HepG2 (cell line): ENCODE data around the gene DHRS11. TPM values are rescaled to one million over a fixed set of nuclear protein-coding genes. Genes with fewer than 3 reads are reported as not detected.

ENCODE experiments used
- CCDC6 ChIP-seq: sonication (generic); formaldehyde crosslinking; IDR thresholded peaks from 2 replicates; pipeline ENCODE4 v1.8.1; 2022; ENCODE audit warnings: mild to moderate bottlenecking, missing genetic modification reagents, moderate library complexity
- DNMT3B ChIP-seq: conservative IDR thresholded peaks from 2 replicates; pipeline ENCODE4 v1.6.1; 2016; ENCODE audit warnings: missing biosample characterization, control low read depth
- DR1 ChIP-seq: sonication (generic); formaldehyde crosslinking; IDR thresholded peaks from 2 replicates; pipeline ENCODE4 v1.8.0; 2021; ENCODE audit warnings: mild to moderate bottlenecking, missing genetic modification reagents, inconsistent platforms
- E2F1 ChIP-seq: sonication (generic); formaldehyde crosslinking; IDR thresholded peaks from 2 replicates; pipeline ENCODE4 v1.5.0; 2020; ENCODE audit warnings: missing genetic modification reagents
- GZF1 ChIP-seq: sonication (generic); formaldehyde crosslinking; IDR thresholded peaks from 2 replicates; pipeline ENCODE4 v1.5.1; 2020; ENCODE audit warnings: mild to moderate bottlenecking, missing genetic modification reagents
- HNF1B ChIP-seq: sonication (generic); formaldehyde crosslinking; IDR thresholded peaks from 2 replicates; pipeline ENCODE4 v1.5.1; 2020; ENCODE audit warnings: mild to moderate bottlenecking, moderate library complexity, missing genetic modification reagents
- IKZF4 ChIP-seq: sonication (generic); formaldehyde crosslinking; IDR thresholded peaks from 2 replicates; pipeline ENCODE4 v1.5.1; 2020; ENCODE audit warnings: borderline replicate concordance, mild to moderate bottlenecking, low read depth, missing genetic modification reagents; ENCODE audit errors: not compliant biosample characterization
- KAT2B ChIP-seq: fragments of 150-350 bp; IDR thresholded peaks from 2 replicates; pipeline ENCODE4 v1.6.1; 2014; ENCODE audit warnings: low read depth, low read length, borderline replicate concordance
- PAX8 ChIP-seq: sonication (generic); formaldehyde crosslinking; IDR thresholded peaks from 2 replicates; pipeline ENCODE4 v1.8.0; 2022; ENCODE audit warnings: mild to moderate bottlenecking, missing genetic modification reagents, borderline replicate concordance
- SETDB1 ChIP-seq: sonication (generic); formaldehyde crosslinking; IDR thresholded peaks from 2 replicates; pipeline ENCODE4 v1.5.1; 2020; ENCODE audit warnings: missing genetic modification reagents, mild to moderate bottlenecking, borderline replicate concordance
- XRCC5 ChIP-seq: fragments of 200-400 bp; formaldehyde crosslinking; optimal IDR thresholded peaks from 2 replicates; pipeline ENCODE3; 2017; ENCODE audit warnings: mild to moderate bottlenecking, low read length
- ZBTB1 ChIP-seq: sonication (generic); formaldehyde crosslinking; IDR thresholded peaks from 2 replicates; pipeline ENCODE4 v1.4.0; 2020; ENCODE audit warnings: missing genetic modification reagents, borderline replicate concordance
- ZBTB7A ChIP-seq: sonication (generic); formaldehyde crosslinking; IDR thresholded peaks from 2 replicates; pipeline ENCODE4 v1.8.0; 2022; ENCODE audit warnings: mild to moderate bottlenecking, missing genetic modification reagents
- ZBTB7B ChIP-seq: sonication (generic); formaldehyde crosslinking; IDR thresholded peaks from 2 replicates; pipeline ENCODE4 v1.4.0; 2020; ENCODE audit warnings: missing genetic modification reagents
- ZMYM4 ChIP-seq: sonication (generic); formaldehyde crosslinking; IDR thresholded peaks from 2 replicates; pipeline ENCODE4 v1.8.1; 2023; ENCODE audit warnings: mild to moderate bottlenecking, missing genetic modification reagents
- ZNF383 ChIP-seq: sonication (generic); formaldehyde crosslinking; IDR thresholded peaks from 2 replicates; pipeline ENCODE4 v1.4.0; 2020; ENCODE audit warnings: missing genetic modification reagents, mild to moderate bottlenecking, borderline replicate concordance
- ZNF678 ChIP-seq: sonication (generic); formaldehyde crosslinking; IDR thresholded peaks from 2 replicates; pipeline ENCODE4 v1.4.0; 2020; ENCODE audit warnings: mild to moderate bottlenecking, missing genetic modification reagents
- ZNF687 ChIP-seq: sonication (generic); formaldehyde crosslinking; IDR thresholded peaks from 2 replicates; pipeline ENCODE4 v1.5.1; 2020; ENCODE audit warnings: mild to moderate bottlenecking, missing genetic modification reagents, moderate library complexity
- ZNF800 ChIP-seq: sonication (generic); formaldehyde crosslinking; IDR thresholded peaks from 2 replicates; pipeline ENCODE4 v1.4.0; 2020; ENCODE audit warnings: missing genetic modification reagents
- polyA plus RNA-seq, 8 experiments: library from polyadenylated mRNA; depleted of rRNA in 3 of 8; stranded (reverse) in 7 of 8; unstranded in 1 of 8; fragments of >200 nt; fragmentation: Illumina TruSeq in 4 of 8; extraction: Trizol in 4 of 8; gene quantifications; 2 replicates each; pipeline versions ENCODE4 v1.2.1 to v1.2.3, GENCODE V29; 2011 to 2016; ENCODE audit warnings: low read depth in 4 of 8, missing spikeins in 1 of 8, mixed read lengths in 1 of 8; ENCODE audit not compliant: insufficient read depth in 1 of 8
- total RNA-seq, 5 experiments: library from RNA; depleted of rRNA; stranded (reverse); fragments of >200 nt; fragmentation: Illumina TruSeq; extraction: Trizol; gene quantifications; 2 replicates each; pipeline ENCODE4 v1.2.3, GENCODE V29; 2016; ENCODE audit warnings: low read depth in 1 of 5

Gene DHRS11
- total and polyA plus RNA-seq, 2 of the 13 experiments (the other 11 are each of a cell fraction or from before 2014, with no cell fraction given): 28.4 to 41.9 TPM

- TF ChIP-seq ZBTB7B (CRISPR knock-in tag) (peak; percentile 88), ZNF383 (CRISPR knock-in tag) (no peak), ZMYM4 (CRISPR knock-in tag) (no peak; the same call in none of the 2 replicates), E2F1 (CRISPR knock-in tag) (peak; percentile 78), DNMT3B (CRISPR knock-in tag) (0 out of 2 replicates have a peak, but pooled peaks have one; percentile 43), GZF1 (CRISPR knock-in tag) (no peak), ZBTB1 (CRISPR knock-in tag) (0 out of 2 replicates have a peak, but pooled peaks have one; percentile 58), ZNF800 (CRISPR knock-in tag) (no peak), XRCC5 (no peak), DR1 (CRISPR knock-in tag) (no peak; the same call in 1 of the 2 replicates), PAX8 (CRISPR knock-in tag) (no peak; the same call in 1 of the 2 replicates), KAT2B (no peak), HNF1B (CRISPR knock-in tag) (peak; percentile 52), ZBTB7A (peak; percentile 64; the same call in 1 of the 2 replicates), SETDB1 (no peak), ZNF687 (CRISPR knock-in tag) (peak; percentile 87), IKZF4 (peak; percentile 5), ZNF678 (CRISPR knock-in tag) (no peak), CCDC6 (CRISPR knock-in tag) (no peak)
Observed at GRCh38 chr17:36544307-36545076, 47.2 kb upstream of the DHRS11 start, which contains the start of gene GGNBP2 (continued).
